Measurements from ENCODE around the gene C1QTNF5. TPM values are rescaled to one million over a fixed set of nuclear protein-coding genes. Genes with fewer than 3 reads are reported as not detected.

The C1QTNF5 gene
- total and polyA plus RNA-seq, 9 donors, result 4.4 to 25.7 (median 10.8) TPM

DNA sequence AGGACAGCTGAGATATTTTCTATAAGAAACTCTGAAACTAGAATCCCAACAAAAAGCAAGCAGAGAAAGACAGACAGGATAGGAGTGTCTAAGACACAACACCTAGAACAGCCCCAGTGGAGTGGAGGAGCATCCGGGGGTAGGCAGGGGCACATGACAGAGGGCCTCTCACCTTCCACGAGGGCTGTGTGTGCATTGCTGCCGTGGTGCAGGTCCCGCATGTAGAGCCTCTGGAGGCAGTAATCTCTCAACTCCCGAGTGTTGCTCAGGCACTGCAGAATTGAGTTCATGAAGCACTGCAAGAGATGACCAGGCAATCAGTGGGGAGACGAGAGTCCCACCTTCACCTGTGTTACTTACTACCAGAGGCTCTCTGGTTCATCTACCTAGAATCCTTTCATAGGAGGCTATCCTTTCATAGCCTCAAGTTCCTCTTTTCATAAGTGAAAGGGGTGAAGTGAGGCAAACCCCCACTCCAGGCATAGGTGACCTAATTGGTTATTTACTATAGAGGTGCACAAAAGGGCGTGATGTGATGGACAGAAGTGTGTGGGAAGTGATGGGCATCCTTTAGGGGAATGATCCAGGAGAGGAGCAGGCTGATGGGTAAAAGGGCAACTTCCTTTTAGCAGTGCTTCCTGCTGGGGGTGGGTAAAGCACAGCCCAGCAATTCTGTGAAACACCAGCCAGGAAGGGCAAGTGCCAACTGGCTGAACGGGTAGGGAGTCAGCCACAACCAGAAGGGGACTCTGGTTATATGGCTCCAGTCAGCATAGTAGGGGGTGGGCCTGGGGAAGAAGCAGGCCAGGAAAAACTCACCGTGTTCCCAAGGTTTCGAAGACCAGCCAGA lies 18.9 kb upstream of the C1QTNF5 start:
- TF ChIP-seq POLR2A (IDR thresholded peaks at IDR 0.05), result no peak
- TF ChIP-seq, protein P1, sequence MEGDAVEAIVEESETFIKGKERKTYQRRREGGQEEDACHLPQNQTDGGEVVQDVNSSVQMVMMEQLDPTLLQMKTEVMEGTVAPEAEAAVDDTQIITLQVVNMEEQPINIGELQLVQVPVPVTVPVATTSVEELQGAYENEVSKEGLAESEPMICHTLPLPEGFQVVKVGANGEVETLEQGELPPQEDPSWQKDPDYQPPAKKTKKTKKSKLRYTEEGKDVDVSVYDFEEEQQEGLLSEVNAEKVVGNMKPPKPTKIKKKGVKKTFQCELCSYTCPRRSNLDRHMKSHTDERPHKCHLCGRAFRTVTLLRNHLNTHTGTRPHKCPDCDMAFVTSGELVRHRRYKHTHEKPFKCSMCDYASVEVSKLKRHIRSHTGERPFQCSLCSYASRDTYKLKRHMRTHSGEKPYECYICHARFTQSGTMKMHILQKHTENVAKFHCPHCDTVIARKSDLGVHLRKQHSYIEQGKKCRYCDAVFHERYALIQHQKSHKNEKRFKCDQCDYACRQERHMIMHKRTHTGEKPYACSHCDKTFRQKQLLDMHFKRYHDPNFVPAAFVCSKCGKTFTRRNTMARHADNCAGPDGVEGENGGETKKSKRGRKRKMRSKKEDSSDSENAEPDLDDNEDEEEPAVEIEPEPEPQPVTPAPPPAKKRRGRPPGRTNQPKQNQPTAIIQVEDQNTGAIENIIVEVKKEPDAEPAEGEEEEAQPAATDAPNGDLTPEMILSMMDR (IDR thresholded peaks at IDR 0.05), result no peak
- TF ChIP-seq EP300 (IDR thresholded peaks at IDR 0.05), result no peak
- no peaks in the 10 kb centered on the region for H3K9me3 ChIP-seq
- intact Hi-C loops (cut with DNase I), result loop anchor here in 3 of 4 donors (5.0 to 10.0 kb wide), 2 partner anchors 115 to 118 kb away; no protein-coding TSS in a partner anchor
- DNase-seq, result peak in 2 of 5 donors; percentile 12 to 15
- H3K27ac ChIP-seq, result no peak overlapping the region
- no peaks in the 10 kb centered on the region for H3K27me3 ChIP-seq
- H3K4me1 ChIP-seq (ENCODE audit: insufficient read depth), result peaks cover 6% of the 10 kb centered on the region
- H3K4me3 ChIP-seq, result no peak overlapping the region
- no peaks in the 10 kb centered on the region for H3K36me3 ChIP-seq
- WGBS, 3 donors, result 83 to 91% (median 90%) methylated on average over 10 of the region's 10 CpGs

DNA sequence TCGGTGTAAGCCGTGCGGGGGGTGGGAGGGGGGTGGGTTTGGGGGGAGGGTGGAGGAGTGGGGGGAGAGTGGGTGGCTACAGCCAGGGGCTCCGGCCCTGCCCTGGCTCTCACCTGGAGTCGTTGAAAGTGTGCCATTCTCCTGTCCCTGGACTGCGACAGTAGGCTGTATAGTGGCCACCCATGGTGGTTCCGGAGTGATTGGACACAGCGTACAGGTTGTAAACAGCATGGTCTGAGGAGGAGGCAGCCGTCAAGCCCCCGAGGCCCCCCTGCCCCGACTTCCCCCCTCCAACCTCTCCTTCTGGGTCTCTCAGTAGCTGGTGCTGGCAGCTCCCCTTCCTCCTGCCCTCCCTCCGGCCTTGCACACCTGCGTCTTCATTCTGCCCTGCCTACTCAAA lies 16.4 kb upstream of the C1QTNF5 start:
- Histone ChIP-seq H3K36me3 (no peaks in the 10 kb centered on the region), H3K4me3 (peak overlapping the region; percentile 37), H3K4me1 (ENCODE audit: insufficient read depth) (peaks cover 5% of the 10 kb centered on the region), H3K27ac (peak overlapping the region; percentile 76 to 80), H3K27me3 (no peaks in the 10 kb centered on the region), H3K9me3 (no peaks in the 10 kb centered on the region)
- 36 to 47% (median 39%) methylated on average over 10 to 13 of the region's 13 CpGs for WGBS, 3 donors
- TF ChIP-seq, protein P1 (IDR thresholded peaks at IDR 0.05), result no peak
- TF ChIP-seq POLR2A (IDR thresholded peaks at IDR 0.05) (no peak), EP300 (IDR thresholded peaks at IDR 0.05) (no peak)
- DNase-seq, result peak in 1 of 5 donors; percentile 26
- intact Hi-C loops (cut with DNase I), result loop anchor here (2.0 to 10.0 kb wide), 4 partner anchors 18 to 120 kb away; no protein-coding TSS in a partner anchor

DNA sequence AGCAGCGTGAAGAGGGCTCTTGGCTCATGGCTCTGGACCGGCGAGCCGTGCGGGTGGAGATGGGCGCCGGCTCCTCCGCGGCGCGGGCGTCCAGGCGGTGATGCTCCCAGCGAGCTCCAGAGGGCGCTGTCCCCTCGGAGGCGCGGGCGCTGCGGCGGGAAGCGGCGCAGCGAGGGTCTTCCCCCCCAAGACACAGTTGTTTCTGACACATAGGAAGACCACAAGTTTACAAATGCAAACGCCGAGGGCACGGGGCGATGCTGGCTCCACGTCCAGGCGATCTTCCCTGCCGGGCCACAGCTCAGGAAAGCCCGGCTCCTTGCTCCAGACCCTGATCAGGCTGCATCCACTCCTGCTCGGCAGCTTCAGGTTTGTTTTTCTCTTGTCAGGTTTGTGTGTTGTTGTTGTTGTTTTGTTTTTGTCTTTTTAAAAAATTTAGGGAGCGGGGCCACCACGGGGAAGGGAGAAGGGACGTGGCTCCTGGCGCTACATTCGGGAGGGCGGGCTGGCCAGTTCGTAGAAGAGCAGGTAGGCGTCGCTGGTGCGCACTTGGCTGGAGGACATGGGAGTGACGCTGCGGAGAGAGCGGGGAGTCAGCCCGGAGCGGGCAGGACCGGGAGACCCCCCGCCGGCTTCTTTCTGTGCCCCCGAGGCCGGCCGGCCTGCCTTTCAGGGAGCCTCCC lies 15.8 kb upstream of the C1QTNF5 start:
- no peaks in the 10 kb centered on the region for H3K36me3 ChIP-seq
- no peak for TF ChIP-seq POLR2A (IDR thresholded peaks at IDR 0.05)
- TF ChIP-seq EP300 (IDR thresholded peaks at IDR 0.05), result peak; percentile 38
- TF ChIP-seq, protein P1 (IDR thresholded peaks at IDR 0.05), result peak; percentile 85 to 97 (median 90)
- peak overlapping the region; percentile 76 to 80 for H3K27ac ChIP-seq
- H3K9me3 ChIP-seq, result no peaks in the 10 kb centered on the region
- intact Hi-C loops (cut with DNase I), result loop anchor here (2.0 to 10.0 kb wide), 4 partner anchors 18 to 121 kb away; no protein-coding TSS in a partner anchor
- H3K27me3 ChIP-seq, result no peaks in the 10 kb centered on the region
- WGBS, 3 donors, result 0 to 4% (median 1%) methylated on average over 52 to 54 of the region's 54 CpGs
- DNase-seq, result peak; percentile 84 to 92 (median 90)
- H3K4me3 ChIP-seq, result peak overlapping the region; percentile 37
- H3K4me1 ChIP-seq (ENCODE audit: insufficient read depth), result peaks cover 3% of the 10 kb centered on the region

DNA sequence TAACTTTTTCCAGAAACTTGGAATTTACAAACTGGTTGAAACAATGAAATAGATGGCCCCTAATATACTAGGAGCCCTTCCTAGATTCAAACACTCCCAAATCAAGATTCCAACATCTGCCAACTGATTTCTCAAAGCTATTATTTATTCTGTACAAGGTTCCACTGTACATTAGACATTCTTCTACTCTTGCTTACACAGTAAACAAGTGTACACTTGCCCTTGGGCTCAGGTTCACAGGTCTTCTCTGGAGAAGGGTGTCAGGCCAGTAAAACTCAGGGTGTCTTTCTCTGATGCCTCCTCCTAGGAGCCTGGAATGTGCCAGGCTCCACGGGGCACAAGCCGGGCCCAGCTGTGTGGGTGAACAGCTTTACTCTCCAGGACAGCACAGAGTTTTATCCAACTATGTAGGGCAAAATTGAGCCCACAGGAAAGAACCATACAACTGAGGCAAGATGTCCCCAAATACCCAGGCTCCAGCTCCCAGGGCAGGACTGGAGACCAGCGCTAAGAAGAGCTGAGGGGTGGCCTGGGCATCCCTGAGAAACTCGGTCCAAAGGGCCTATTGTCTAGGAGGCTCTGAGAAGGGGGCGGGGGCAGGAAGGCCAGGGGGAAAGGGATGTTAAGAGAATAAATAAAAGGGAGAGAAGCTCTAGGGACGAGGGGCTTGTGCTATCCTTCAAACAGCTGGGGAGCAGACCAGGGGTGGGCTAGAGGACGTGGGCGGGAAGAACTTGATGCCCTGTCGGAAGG lies 14.6 kb upstream of the C1QTNF5 start:
- WGBS, 3 donors, result 75 to 84% (median 81%) methylated on average over 9 of the region's 9 CpGs
- intact Hi-C loops (cut with DNase I), result loop anchor here in 3 of 4 donors (5.0 to 10.0 kb wide), 2 partner anchors 120 to 122 kb away; no protein-coding TSS in a partner anchor
- no peak overlapping the region for H3K4me3 ChIP-seq
- TF ChIP-seq, protein P1 (IDR thresholded peaks at IDR 0.05), result no peak
- no peak for TF ChIP-seq EP300 (IDR thresholded peaks at IDR 0.05)
- no peaks in the 10 kb centered on the region for H3K36me3 ChIP-seq
- DNase-seq, result peak in 2 of 5 donors; percentile 16 to 24
- no peak overlapping the region for H3K27ac ChIP-seq
- no peaks in the 10 kb centered on the region for H3K27me3 ChIP-seq
- H3K9me3 ChIP-seq, result no peaks in the 10 kb centered on the region
- peaks cover 4% of the 10 kb centered on the region for H3K4me1 ChIP-seq (ENCODE audit: insufficient read depth)
